A549 treated with CpdA at 1 μM for 4 hours (cell line): ENCODE results near the gene PRIMPOL. TPM values are rescaled to one million over a fixed set of nuclear protein-coding genes. Genes with fewer than 3 reads are reported as not detected.

Experiments used
- total RNA-seq: library from RNA; stranded (reverse); fragments of 200-300 nt; extraction: Qiagen RNA extraction; gene quantifications from 5 replicates; pipeline ENCODE4 v1.2.3, GENCODE V29; 2022; ENCODE audit warnings: low read depth

The PRIMPOL gene
- total RNA-seq, result 4.7 to 8.3 TPM (median 6.3 TPM) in 5 replicates

GRCh38 chr4:184649026-184649970, at the start of gene PRIMPOL, which contains the start of gene CASP3:
PRIMPOL (plus strand) TSS chr4:184649738; CDS start chr4:184657141, 7,403 bp downstream.
CASP3 (minus strand) TSS chr4:184649447; CDS start chr4:184638453, 10,994 bp downstream.

GRCh38 chr4:184733654-184734524, 84.4 kb downstream of the PRIMPOL start, which contains the start of gene CENPU:
CENPU (minus strand) TSS chr4:184734096; CDS start chr4:184734062, 34 bp downstream.

Other genes starting within 250 kb of the PRIMPOL start
- gene IRF2, start 175.2 kb upstream of the PRIMPOL start, total RNA-seq, result 12.6 to 15.5 TPM (median 14.4 TPM) in 5 replicates
- gene CASP3, start 291 bp upstream of the PRIMPOL start, total RNA-seq, result 19.5 to 33.4 TPM (median 22.2 TPM) in 5 replicates
- 21.3 to 27.6 TPM (median 24.3 TPM) in 5 replicates for gene CENPU, start 84.4 kb downstream of the PRIMPOL start, total RNA-seq
- 10.8 to 13.5 TPM (median 11.8 TPM) in 5 replicates for gene ACSL1, start 176.2 kb downstream of the PRIMPOL start, total RNA-seq